Hematopoietic multipotent progenitor cell treated with erythropoietin and hydrocortisone succinate and interleukin-3 and kit ligand, for 17 days (in vitro differentiated cells): ENCODE results near the gene FOXD4.
"Not testable (repeated sequence)": the region's sequence is repeated elsewhere in the genome, so short reads cannot be mapped to it uniquely, and the experiment has no call there.

Experiments
- DNase-seq: peaks from one replicate; pipeline ENCODE4 v3.0.0-alpha.2; 2015; ENCODE audit warnings: low spot score

The FOXD4 gene

GRCh38 chr9:117995-118467, at the start of gene FOXD4:
TSS of gene FOXD4 (minus strand) at chr9:118417. CDS start at chr9:118119, 298 bp downstream.
- DNase-seq, result not testable (repeated sequence)

- not testable (repeated sequence) for DNase-seq
These were observed 41.7 kb upstream of the FOXD4 start for GRCh38 chr9:159871-160270.

- not testable (repeated sequence) for DNase-seq
These were observed 33.0 kb upstream of the FOXD4 start for GRCh38 chr9:151173-151572.

GRCh38 chr9:139880-140279, 21.7 kb upstream of the FOXD4 start:
- DNase-seq, result not testable (repeated sequence)

- DNase-seq, result not testable (repeated sequence)
These were observed 848 bp downstream of the FOXD4 start for GRCh38 chr9:117144-117994.

GRCh38 chr9:116239-117077, 1.8 kb downstream of the FOXD4 start:
- peak; percentile 67 for DNase-seq

GRCh38 chr9:115118-115451, 3.1 kb downstream of the FOXD4 start:
- DNase-seq, result not testable (repeated sequence)

- DNase-seq, result peak; percentile 12
These were observed 3.7 kb downstream of the FOXD4 start for GRCh38 chr9:114267-115117.

- DNase-seq, result not testable (repeated sequence)
These were observed 4.5 kb downstream of the FOXD4 start for GRCh38 chr9:113468-114266.

GRCh38 chr9:112589-113467, 5.4 kb downstream of the FOXD4 start:
- not testable (repeated sequence) for DNase-seq

- DNase-seq, result not testable (repeated sequence)
These were observed 7.5 kb downstream of the FOXD4 start for GRCh38 chr9:110672-111071.

GRCh38 chr9:109540-109939, 8.7 kb downstream of the FOXD4 start:
- not testable (repeated sequence) for DNase-seq

- DNase-seq, result not testable (repeated sequence)
These were observed 9.3 kb downstream of the FOXD4 start for GRCh38 chr9:108742-109495.

- DNase-seq, result not testable (repeated sequence)
These were observed 12.2 kb downstream of the FOXD4 start for GRCh38 chr9:105991-106390.

GRCh38 chr9:100430-100829, 17.8 kb downstream of the FOXD4 start:
- DNase-seq, result not testable (repeated sequence)

GRCh38 chr9:99867-100266, 18.4 kb downstream of the FOXD4 start:
- DNase-seq, result not testable (repeated sequence)

GRCh38 chr9:98775-99174, 19.4 kb downstream of the FOXD4 start:
- not testable (repeated sequence) for DNase-seq

- DNase-seq, result peak; percentile 7
These were observed 23.2 kb downstream of the FOXD4 start for GRCh38 chr9:94992-95391.

- not testable (repeated sequence) for DNase-seq
These were observed 23.9 kb downstream of the FOXD4 start for GRCh38 chr9:94323-94722.
